Adrenal gland (tissue), 12 donors: ENCODE results near the gene SLC6A5. TPM values are rescaled to one million over a fixed set of nuclear protein-coding genes. Genes with fewer than 3 reads are reported as not detected.

Experiments
- DNase-seq, 7 donors: peaks; one replicate each; pipeline ENCODE4 v3.0.0-alpha.2; 2019 to 2020
- H3K27ac ChIP-seq, 5 donors: fragments of 200-600 bp; sonication (generic) in 4 of 5; 1 replicate in 3 of 5; 2 replicates in 2 of 5; pipeline versions ENCODE4 v1.5.1 to v1.8.0; 2016 to 2020; ENCODE audit warnings: mild to moderate bottlenecking in 1 of 5
- H3K27me3 ChIP-seq: fragments of 200-600 bp; 2 replicates; pipeline ENCODE4 v1.8.0; 2021
- H3K36me3 ChIP-seq, 2 donors: fragments of 200-600 bp; replicated peaks in 1 of 2; 1 replicate in 1 of 2; 2 replicates in 1 of 2; pipeline versions ENCODE4 v1.5.1 to v1.8.0; 2018 to 2022
- H3K4me1 ChIP-seq, 2 donors: fragments of 200-600 bp; replicated peaks in 1 of 2; 1 replicate in 1 of 2; 2 replicates in 1 of 2; pipeline versions ENCODE4 v1.5.1 to v1.8.0; 2018 to 2021
- H3K4me3 ChIP-seq, 4 donors: fragments of 200-600 bp; sonication (generic) in 3 of 4; one replicate each; pipeline ENCODE4 v1.5.1; 2016 to 2018
- H3K9me3 ChIP-seq, 3 donors: fragments of 200-600 bp; sonication (generic) in 1 of 3; replicated peaks in 1 of 3; 1 replicate in 2 of 3; 2 replicates in 1 of 3; pipeline versions ENCODE4 v1.5.1 to v1.8.0; 2016 to 2021
- POLR2A ChIP-seq, 2 donors: fragments of 450-650 bp; IDR thresholded peaks; one replicate each; pipeline ENCODE4 v1.6.1; 2017; ENCODE audit warnings: antibody characterized with exemption in 2 of 2, mild to moderate bottlenecking in 2 of 2, moderate library complexity in 1 of 2
- WGBS, 4 donors: extraction: QIAGEN DNeasy Blood & Tissue Kit in 2 of 4; methylation state at CpG; one replicate each; pipeline versions ENCODE4 v1.1.5 to v1.1.7; 2013 to 2017; 5-methylcytosine and 5-hydroxymethylcytosine counted together
- intact Hi-C, 2 donors: fragments of 100-400 bp; cut with DNase I; formaldehyde crosslinking; loops; one replicate each; pipeline versions ENCODE4 v1.14.1 to v1.15.0; 2022 to 2023
- polyA plus RNA-seq, 3 donors: library from polyadenylated mRNA; stranded (reverse); fragments of 200-250 nt in 2 of 3; fragments of 350-450 nt in 1 of 3; fragmentation: Illumina TruSeq in 1 of 3; extraction: RNeasy Lipid Tissue Mini Kit (QIAGEN cat#74804) in 1 of 3; gene quantifications; one replicate each; pipeline ENCODE4 v1.2.3, GENCODE V29; 2013 to 2014
- total RNA-seq, 9 donors: library from RNA; depleted of rRNA in 4 of 9; stranded (reverse); fragments of >200 nt in 4 of 9; fragments of 120-200 nt in 1 of 9; fragmentation: NEBNext Ultra II Directional in 1 of 9; extraction: Animal tissue kit (Norgen Biotek cat#: 25700) in 1 of 9; gene quantifications; one replicate each; pipeline versions ENCODE4 v1.1.0 to v1.2.4, GENCODE V29; 2013 to 2023
- TF ChIP-seq, protein P1 (sequence below), 6 experiments: fragments of 450-650 bp in 4 of 6; fragments of 200-600 bp in 2 of 6; sonication (generic) in 1 of 6; IDR thresholded peaks; 1 replicate in 5 of 6; 2 replicates in 1 of 6; pipeline versions ENCODE4 v1.5.1 to v1.8.0; 2016 to 2021; ENCODE audit warnings: antibody characterized with exemption in 6 of 6, mild to moderate bottlenecking in 2 of 6, moderate library complexity in 1 of 6
- donor health status: healthy with polysubstance abuse.
- donor health status: Bipolar disorder and iron deficiency.
- donor health status: DM: yes; HTN: yes; CAD: no.
- donor health status: DM: no; HTN: no; CAD: no.
- donor health status: DM: no; HTN: no; CAD: no.
- donor health status: DM: yes; HTN: yes; CAD: no.

The SLC6A5 gene
- total and polyA plus RNA-seq, 12 donors, result 0.03 to 2.4 (median 0.32) TPM; not detected in 8

DNA sequence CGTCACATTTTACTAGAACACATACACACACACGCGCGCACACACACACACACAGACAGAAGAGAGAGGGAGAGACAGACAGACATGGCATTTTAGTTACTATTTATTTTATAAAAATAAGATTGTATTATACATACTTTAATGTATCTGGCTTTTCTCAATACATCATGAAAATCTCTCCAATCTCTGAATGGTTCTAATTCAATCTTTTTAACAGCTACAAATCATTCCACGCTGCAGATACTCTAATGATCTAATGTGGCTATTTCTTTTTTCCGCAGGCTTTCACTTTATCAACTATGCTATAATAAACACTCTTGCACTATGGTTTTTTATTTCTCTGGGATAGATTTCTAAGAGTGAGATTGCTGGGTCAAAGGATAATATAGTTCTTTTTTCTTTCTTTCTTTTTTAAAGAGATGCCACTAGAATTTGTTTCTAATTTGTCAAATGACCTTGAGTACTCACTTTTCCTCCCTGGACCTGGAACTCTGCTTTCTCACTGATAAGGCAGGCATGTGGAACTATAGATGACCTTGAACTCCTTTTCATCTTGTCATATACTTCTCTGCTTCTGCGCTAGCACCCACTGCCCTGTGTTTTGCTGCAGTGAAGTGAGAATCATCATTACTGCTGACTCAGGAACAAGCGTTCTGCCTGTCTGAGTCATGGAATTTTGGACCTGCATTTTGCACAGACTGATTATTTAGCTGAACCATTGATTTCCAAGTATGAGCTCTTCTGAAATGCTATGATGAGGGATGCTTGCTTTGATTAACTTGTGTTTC lies 4.9 kb upstream of the SLC6A5 start:
- H3K4me3 ChIP-seq, result no peak overlapping the region
- H3K27me3 ChIP-seq, result peaks cover 54% of the 10 kb centered on the region
- H3K27ac ChIP-seq, result no peak overlapping the region
- TF ChIP-seq POLR2A (IDR thresholded peaks at IDR 0.05), result no peak
- TF ChIP-seq, protein P1, sequence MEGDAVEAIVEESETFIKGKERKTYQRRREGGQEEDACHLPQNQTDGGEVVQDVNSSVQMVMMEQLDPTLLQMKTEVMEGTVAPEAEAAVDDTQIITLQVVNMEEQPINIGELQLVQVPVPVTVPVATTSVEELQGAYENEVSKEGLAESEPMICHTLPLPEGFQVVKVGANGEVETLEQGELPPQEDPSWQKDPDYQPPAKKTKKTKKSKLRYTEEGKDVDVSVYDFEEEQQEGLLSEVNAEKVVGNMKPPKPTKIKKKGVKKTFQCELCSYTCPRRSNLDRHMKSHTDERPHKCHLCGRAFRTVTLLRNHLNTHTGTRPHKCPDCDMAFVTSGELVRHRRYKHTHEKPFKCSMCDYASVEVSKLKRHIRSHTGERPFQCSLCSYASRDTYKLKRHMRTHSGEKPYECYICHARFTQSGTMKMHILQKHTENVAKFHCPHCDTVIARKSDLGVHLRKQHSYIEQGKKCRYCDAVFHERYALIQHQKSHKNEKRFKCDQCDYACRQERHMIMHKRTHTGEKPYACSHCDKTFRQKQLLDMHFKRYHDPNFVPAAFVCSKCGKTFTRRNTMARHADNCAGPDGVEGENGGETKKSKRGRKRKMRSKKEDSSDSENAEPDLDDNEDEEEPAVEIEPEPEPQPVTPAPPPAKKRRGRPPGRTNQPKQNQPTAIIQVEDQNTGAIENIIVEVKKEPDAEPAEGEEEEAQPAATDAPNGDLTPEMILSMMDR (IDR thresholded peaks at IDR 0.05), result no peak
- H3K9me3 ChIP-seq, result no peaks in the 10 kb centered on the region
- intact Hi-C loops, result no loop called here
- no peak for DNase-seq
- no peaks in the 10 kb centered on the region for H3K36me3 ChIP-seq
- 56 to 63% (median 60%) methylated on average over 8 of the region's 8 CpGs for WGBS, 4 donors
- H3K4me1 ChIP-seq, result peaks cover 0 to 2% of the 10 kb centered on the region in 2 donors

DNA sequence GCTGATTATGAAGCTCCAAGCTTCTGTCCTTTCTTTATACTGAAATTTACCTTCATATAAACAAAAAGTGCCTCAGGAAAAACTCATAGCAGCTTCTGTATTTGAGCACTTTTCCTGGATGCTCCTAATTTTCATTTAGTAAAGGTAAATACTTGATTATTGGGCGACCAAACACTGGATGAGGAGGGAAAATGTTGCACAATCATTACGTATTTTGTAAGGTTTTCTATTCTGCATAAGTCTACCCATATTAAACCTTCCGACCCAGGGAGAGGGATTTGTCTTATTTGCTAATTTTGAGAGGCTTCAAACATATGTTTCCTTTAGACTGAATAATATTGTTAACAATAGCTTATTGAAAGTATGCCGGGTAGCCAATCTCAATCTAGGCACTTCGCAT lies 4.3 kb upstream of the SLC6A5 start:
- H3K27me3 ChIP-seq, result peaks cover 53% of the 10 kb centered on the region
- no peaks in the 10 kb centered on the region for H3K36me3 ChIP-seq
- intact Hi-C loops, result no loop called here
- TF ChIP-seq, protein P1 (IDR thresholded peaks at IDR 0.05), result no peak
- TF ChIP-seq POLR2A (IDR thresholded peaks at IDR 0.05), result no peak
- no peaks in the 10 kb centered on the region for H3K9me3 ChIP-seq
- no peak for DNase-seq
- H3K4me1 ChIP-seq, result peaks cover 0 to 3% of the 10 kb centered on the region in 2 donors
- no peak overlapping the region for H3K4me3 ChIP-seq
- H3K27ac ChIP-seq, result no peak overlapping the region
- WGBS, 4 donors, result 74 to 84% (median 79%) methylated on average over 5 of the region's 5 CpGs

DNA sequence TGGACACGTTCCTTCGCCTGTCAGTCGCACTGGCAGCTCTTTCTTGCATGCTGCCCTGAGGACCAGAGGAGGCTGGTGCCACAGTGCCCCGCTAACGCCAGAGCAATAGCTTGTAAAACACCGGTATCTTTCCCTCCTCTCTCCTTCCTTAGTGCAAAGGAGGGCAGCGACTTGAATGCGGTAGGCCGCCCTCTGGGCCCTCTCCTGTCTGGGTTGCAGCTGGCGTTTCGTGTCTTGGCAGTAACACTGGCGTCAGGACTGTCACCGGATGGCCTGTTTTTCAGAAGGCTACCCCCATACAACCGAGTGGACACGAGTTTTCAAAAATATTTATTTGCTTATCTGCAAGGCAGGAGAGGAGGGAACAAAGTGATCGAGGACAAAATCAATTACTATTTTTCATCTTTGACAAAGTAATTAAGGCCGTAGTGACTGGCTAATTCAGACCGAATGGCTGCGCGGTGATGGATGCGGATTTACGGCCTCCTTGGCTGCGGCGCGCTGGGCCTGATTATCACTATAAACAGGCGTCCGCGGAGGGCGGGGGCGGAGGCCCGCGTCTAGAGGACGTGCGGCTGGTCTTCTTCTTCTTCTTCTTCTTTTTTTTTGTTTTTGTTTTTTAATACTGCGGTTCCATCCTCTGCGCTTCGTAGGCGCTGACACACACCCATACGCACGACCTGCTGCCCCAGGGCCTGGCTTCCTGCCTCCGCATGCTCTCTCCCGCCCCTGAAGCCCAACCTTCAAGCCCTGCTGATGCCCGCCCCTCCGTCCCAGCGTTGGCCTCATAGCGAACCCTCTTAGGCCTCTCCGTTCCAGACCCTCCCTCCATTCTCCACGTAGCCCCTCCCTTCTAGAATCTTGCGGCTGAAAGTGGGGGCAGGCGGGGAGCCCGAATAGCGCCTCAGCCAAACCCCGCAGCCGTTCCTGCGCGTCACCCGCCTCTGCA lies 2.9 kb upstream of the SLC6A5 start:
- TF ChIP-seq, protein P1 (IDR thresholded peaks at IDR 0.05), result no peak
- no peak for TF ChIP-seq POLR2A (IDR thresholded peaks at IDR 0.05)
- Histone ChIP-seq H3K9me3 (no peaks in the 10 kb centered on the region), H3K27me3 (peaks cover 65% of the 10 kb centered on the region), H3K4me1 (peaks cover 0 to 3% of the 10 kb centered on the region in 2 donors), H3K27ac (no peak overlapping the region), H3K36me3 (no peaks in the 10 kb centered on the region), H3K4me3 (no peak overlapping the region)
- WGBS, 4 donors, result 18 to 22% (median 20%) methylated on average over 48 to 57 of the region's 57 CpGs
- no peak for DNase-seq
- intact Hi-C loops, result no loop called here

DNA sequence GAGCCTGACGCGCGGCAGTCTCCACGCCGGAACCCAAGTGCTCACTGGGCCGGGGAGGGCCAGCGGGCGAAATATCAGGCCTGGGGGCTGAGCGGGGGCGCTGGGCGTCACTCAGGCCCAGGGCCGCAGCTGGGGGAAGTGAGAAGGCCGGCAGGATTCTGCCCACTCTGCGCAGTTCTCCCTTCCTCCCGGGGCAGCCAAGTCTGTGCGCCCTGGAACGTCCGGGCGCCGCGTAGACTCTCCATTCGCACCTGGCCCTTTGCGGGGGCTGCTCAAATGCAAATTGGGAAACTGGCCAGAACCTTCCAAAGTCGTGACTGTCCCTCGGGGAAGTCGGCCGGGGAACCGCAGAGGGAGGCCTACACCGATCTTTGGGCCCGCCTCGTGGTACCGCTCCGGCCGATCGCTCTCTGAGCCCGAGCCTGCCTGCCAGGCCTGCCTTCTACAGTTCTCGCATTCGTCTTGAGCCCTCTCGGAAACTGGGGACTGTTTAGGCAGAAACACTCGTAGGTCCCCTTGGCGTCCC lies 2.2 kb upstream of the SLC6A5 start:
- H3K4me3 ChIP-seq, result no peak overlapping the region
- peaks cover 0 to 3% of the 10 kb centered on the region in 2 donors for H3K4me1 ChIP-seq
- no peaks in the 10 kb centered on the region for H3K9me3 ChIP-seq
- WGBS, 4 donors, result 3 to 6% (median 5%) methylated on average over 16 to 41 of the region's 41 CpGs
- H3K27ac ChIP-seq, result no peak overlapping the region
- no peaks in the 10 kb centered on the region for H3K36me3 ChIP-seq
- H3K27me3 ChIP-seq, result peaks cover 73% of the 10 kb centered on the region
- intact Hi-C loops, result no loop called here
- TF ChIP-seq POLR2A (IDR thresholded peaks at IDR 0.05), result no peak
- TF ChIP-seq, protein P1 (IDR thresholded peaks at IDR 0.05), result no peak
- DNase-seq, result no peak
